22Rv1 (cell line): ENCODE data around the gene CENPP.

Experiments used
- H3K27ac ChIP-seq: fragments of 450-650 bp; 2 replicates; pipeline ENCODE4 v1.5.1; 2017
- CTCF ChIP-seq: fragments of 450-650 bp; IDR thresholded peaks from 2 replicates; pipeline ENCODE4 v1.5.1; 2017; ENCODE audit warnings: mild to moderate bottlenecking
- ZFX ChIP-seq: fragments of 450-650 bp; IDR thresholded peaks from 2 replicates; pipeline ENCODE4 v1.6.1; 2017; ENCODE audit warnings: antibody characterized with exemption, borderline replicate concordance

The CENPP gene

GRCh38 chr9:92506184-92506857 lies 180.6 kb downstream of the CENPP start:
- TF ChIP-seq ZFX = no peak
- no peak for TF ChIP-seq CTCF
- H3K27ac ChIP-seq = no peak overlapping the region

GRCh38 chr9:92507005-92507404 lies 181.3 kb downstream of the CENPP start:
- H3K27ac ChIP-seq = no peak overlapping the region

GRCh38 chr9:92507496-92507895 lies 181.7 kb downstream of the CENPP start:
- TF ChIP-seq CTCF = no peak
- TF ChIP-seq ZFX = no peak

More at GRCh38 chr9:92507005-92507404, 181.3 kb downstream of the CENPP start:
- no peak for TF ChIP-seq ZFX

GRCh38 chr9:92508018-92508820 lies 182.5 kb downstream of the CENPP start:
- TF ChIP-seq ZFX (no peak), CTCF (no peak)
- no peak overlapping the region for H3K27ac ChIP-seq

More at GRCh38 chr9:92507496-92507895, 181.7 kb downstream of the CENPP start:
- H3K27ac ChIP-seq = no peak overlapping the region

- no peak overlapping the region for H3K27ac ChIP-seq
- TF ChIP-seq ZFX (no peak), CTCF (no peak)
Observed at GRCh38 chr9:92509050-92509449, 183.3 kb downstream of the CENPP start.

GRCh38 chr9:92510747-92511146 lies 185.0 kb downstream of the CENPP start:
- H3K27ac ChIP-seq = no peak overlapping the region
- TF ChIP-seq ZFX = no peak
- no peak for TF ChIP-seq CTCF

- no peak for TF ChIP-seq CTCF
- TF ChIP-seq ZFX = no peak
- no peak overlapping the region for H3K27ac ChIP-seq
Observed at GRCh38 chr9:92512622-92513021, 186.9 kb downstream of the CENPP start.
